Ovary (tissue), 9 donors: Measurements from ENCODE around the gene TEP1. TPM values are rescaled to one million over a fixed set of nuclear protein-coding genes. Genes with fewer than 3 reads are reported as not detected.

Experiments used
- DNase-seq, 5 donors: peaks; one replicate each; pipeline ENCODE4 v3.0.0-alpha.2; 2019 to 2020
- H3K27ac ChIP-seq, 2 donors: fragments of 200-600 bp; one replicate each; pipeline versions ENCODE4 v1.5.1 to v1.8.0; 2019 to 2022
- H3K27me3 ChIP-seq: fragments of 200-600 bp; one replicate; pipeline ENCODE4 v1.8.0; 2022
- H3K36me3 ChIP-seq: fragments of 200-600 bp; sonication (generic); one replicate; pipeline ENCODE4 v1.5.1; 2019
- H3K4me1 ChIP-seq: one replicate; pipeline ENCODE4 v1.8.1; 2013; ENCODE audit warnings: mild to moderate bottlenecking, moderate library complexity; ENCODE audit not compliant: insufficient read depth
- H3K4me3 ChIP-seq: fragments of 200-600 bp; sonication (generic); one replicate; pipeline ENCODE4 v1.5.1; 2017
- H3K9me3 ChIP-seq, 2 donors: fragments of 200-600 bp in 1 of 2; sonication (generic) in 1 of 2; one replicate each; pipeline versions ENCODE4 v1.5.1 to v1.8.1; 2013 to 2019; ENCODE audit warnings: mild to moderate bottlenecking in 1 of 2, moderate library complexity in 1 of 2
- EP300 ChIP-seq: sonication (generic); formaldehyde crosslinking; IDR thresholded peaks from one replicate; pipeline ENCODE4 v1.6.1; 2017; ENCODE audit warnings: antibody characterized with exemption
- POLR2A ChIP-seq: fragments of 450-650 bp; IDR thresholded peaks from one replicate; pipeline ENCODE4 v1.6.1; 2017; ENCODE audit warnings: antibody characterized with exemption, mild to moderate bottlenecking, moderate library complexity
- WGBS, 3 donors: extraction: QIAGEN DNeasy Blood & Tissue Kit in 1 of 3; methylation state at CpG; one replicate each; pipeline versions ENCODE4 v1.1.5 to v1.1.7; 2013 to 2017; 5-methylcytosine and 5-hydroxymethylcytosine counted together
- intact Hi-C, 4 donors: fragments of 100-400 bp; cut with DNase I; formaldehyde crosslinking; loops; one replicate each; pipeline versions ENCODE4 v1.11.0 to v1.15.1; 2022 to 2023
- polyA plus RNA-seq, 2 donors: library from polyadenylated mRNA; stranded (reverse); fragments of 200-250 nt in 1 of 2; fragments of 350-450 nt in 1 of 2; fragmentation: Illumina TruSeq in 1 of 2; extraction: RNeasy Lipid Tissue Mini Kit (QIAGEN cat#74804) in 1 of 2; gene quantifications; one replicate each; pipeline ENCODE4 v1.2.3, GENCODE V29; 2013 to 2014
- total RNA-seq, 7 donors: library from RNA; depleted of rRNA in 2 of 7; stranded (reverse); fragments of >200 nt in 2 of 7; fragmentation: NEBNext Ultra II Directional in 3 of 7; extraction: Animal tissue kit (Norgen Biotek cat#: 25700) in 3 of 7; gene quantifications; one replicate each; pipeline versions ENCODE4 v1.1.0 to v1.2.4, GENCODE V29; 2016 to 2023
- TF ChIP-seq, protein P1 (sequence below), 3 donors: fragments of 450-650 bp in 2 of 3; fragments of 200-600 bp in 1 of 3; IDR thresholded peaks; one replicate each; pipeline versions ENCODE4 v1.5.1 to v1.8.0; 2016 to 2022; ENCODE audit warnings: antibody characterized with exemption in 3 of 3, mild to moderate bottlenecking in 1 of 3
- donor health status: DM: no; HTN: no; CAD: no; lungs with moderate emphysema.
- donor health status: DM: no; HTN: no; CAD: no.
- donor health status: Bipolar disorder and iron deficiency.
- donor health status: DM: yes; HTN: yes; CAD: no.
- donor health status: DM: no; HTN: no; CAD: no.
- donor health status: DM: yes; HTN: yes; CAD: no.

The TEP1 gene
- total and polyA plus RNA-seq, 9 donors = 8.2 to 29.1 (median 18.2) TPM

DNA sequence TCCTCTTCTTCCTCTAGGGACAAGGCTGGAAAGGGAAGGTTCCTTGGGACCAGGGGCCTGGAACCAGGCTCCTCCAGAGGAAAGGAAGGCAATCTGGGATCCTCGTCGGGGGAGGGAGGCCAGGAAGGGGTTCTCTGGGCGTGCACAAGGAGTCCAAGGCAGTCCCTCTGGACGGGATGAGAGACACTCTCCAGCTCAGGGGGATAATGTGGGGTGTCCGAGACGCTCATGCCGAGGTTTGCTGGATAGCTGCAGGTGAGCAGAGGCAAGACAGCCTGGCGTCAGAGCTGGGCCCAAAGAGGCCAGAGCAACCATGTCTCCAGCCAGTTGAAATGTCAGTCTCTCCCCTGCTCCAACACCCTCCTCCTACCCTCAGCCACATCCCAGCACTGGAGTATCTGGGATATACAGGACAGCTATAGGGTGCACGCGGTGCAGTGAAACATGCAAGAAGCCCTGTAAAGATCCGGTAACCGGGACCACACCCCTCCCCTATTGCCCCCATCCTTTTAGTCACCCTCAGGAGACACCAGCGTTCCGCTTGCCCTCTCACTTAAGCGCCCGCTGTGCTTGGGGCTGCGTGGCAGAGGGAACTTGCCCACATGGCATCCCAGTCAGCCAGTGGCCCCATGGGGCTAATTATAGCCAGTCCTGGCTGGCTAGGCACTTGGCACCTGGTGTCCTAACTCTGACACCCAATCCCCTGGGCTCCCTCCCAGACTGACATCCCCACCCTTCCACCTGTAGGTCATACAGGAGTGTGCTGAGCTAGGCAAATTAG, 22.5 kb upstream of the TEP1 start, which contains the start of gene KLHL33:
KLHL33 (minus strand) TSS at position 585 of the 781 bp plus-strand sequence; CDS start at position 230, 355 bp downstream.
- no peak for TF ChIP-seq POLR2A
- no peak for TF ChIP-seq EP300
- TF ChIP-seq, protein P1, sequence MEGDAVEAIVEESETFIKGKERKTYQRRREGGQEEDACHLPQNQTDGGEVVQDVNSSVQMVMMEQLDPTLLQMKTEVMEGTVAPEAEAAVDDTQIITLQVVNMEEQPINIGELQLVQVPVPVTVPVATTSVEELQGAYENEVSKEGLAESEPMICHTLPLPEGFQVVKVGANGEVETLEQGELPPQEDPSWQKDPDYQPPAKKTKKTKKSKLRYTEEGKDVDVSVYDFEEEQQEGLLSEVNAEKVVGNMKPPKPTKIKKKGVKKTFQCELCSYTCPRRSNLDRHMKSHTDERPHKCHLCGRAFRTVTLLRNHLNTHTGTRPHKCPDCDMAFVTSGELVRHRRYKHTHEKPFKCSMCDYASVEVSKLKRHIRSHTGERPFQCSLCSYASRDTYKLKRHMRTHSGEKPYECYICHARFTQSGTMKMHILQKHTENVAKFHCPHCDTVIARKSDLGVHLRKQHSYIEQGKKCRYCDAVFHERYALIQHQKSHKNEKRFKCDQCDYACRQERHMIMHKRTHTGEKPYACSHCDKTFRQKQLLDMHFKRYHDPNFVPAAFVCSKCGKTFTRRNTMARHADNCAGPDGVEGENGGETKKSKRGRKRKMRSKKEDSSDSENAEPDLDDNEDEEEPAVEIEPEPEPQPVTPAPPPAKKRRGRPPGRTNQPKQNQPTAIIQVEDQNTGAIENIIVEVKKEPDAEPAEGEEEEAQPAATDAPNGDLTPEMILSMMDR (IDR thresholded peaks at IDR 0.05) = no peak
- intact Hi-C loops = no loop called here
- Histone ChIP-seq H3K36me3 (no peaks in the 10 kb centered on the region), H3K4me1 (peaks cover 2% of the 10 kb centered on the region), H3K27ac (peak within 1 kb of the TSS; percentile 66 to 87), H3K27me3 (no peaks in the 10 kb centered on the region), H3K4me3 (peak within 1 kb of the TSS; percentile 30), H3K9me3 (no peaks in the 10 kb centered on the region)
- 70 to 76% (median 72%) methylated on average over 17 of the region's 17 CpGs for WGBS, 3 donors
- no peak for DNase-seq

DNA sequence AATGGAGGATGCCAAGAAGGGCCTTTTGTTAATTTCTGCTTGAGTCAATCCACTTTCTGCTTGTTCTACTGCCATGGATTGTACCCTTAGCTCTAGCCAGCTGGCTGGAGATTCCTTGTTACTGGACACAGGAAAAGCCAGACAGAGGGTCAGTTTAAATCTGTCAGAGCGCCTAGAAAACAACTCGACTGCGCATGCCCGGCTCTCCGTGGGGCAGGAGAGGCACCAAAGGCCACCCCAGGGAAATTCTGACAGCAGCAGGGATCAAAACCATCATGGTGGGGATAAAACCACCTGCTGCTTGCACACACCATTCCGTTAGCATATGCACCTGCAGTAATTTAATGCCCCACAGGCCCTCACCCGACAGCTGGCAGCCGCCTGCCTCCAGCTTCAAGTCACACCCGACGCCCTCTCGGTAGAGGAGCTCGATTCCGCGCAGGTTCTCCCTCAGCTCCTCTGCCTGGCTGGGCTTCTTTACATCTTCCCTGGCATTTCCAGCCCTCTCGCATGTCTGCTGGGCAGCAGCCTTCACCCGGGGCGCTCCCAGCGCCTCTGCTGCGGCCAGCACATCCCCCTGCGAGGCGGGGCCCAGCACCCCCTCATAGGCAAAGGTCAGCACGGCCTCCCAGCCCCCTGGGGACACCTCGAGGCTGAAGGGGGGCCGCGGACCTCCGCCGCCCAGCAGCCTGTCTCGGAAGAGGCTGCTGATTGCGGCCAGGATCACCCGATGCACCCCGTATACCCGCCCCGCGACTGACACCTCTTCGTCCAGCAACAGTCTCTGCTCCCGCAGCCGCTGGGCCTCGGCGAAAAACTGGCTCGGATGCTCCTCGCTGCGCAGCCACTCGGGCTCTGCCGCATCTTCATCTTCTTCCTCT, 21.6 kb upstream of the TEP1 start:
- Histone ChIP-seq H3K27me3 (no peaks in the 10 kb centered on the region), H3K9me3 (no peaks in the 10 kb centered on the region), H3K4me1 (peaks cover 5% of the 10 kb centered on the region), H3K4me3 (peak overlapping the region; percentile 30), H3K27ac (peak overlapping the region; percentile 66 to 87), H3K36me3 (no peaks in the 10 kb centered on the region)
- intact Hi-C loops = no loop called here
- 8 to 15% (median 9%) methylated on average over 34 to 44 of the region's 44 CpGs for WGBS, 3 donors
- TF ChIP-seq, protein P1 (IDR thresholded peaks at IDR 0.05) = no peak
- TF ChIP-seq POLR2A = no peak
- TF ChIP-seq EP300 = no peak
- DNase-seq = peak; percentile 65 to 85 (median 83)

GRCh38 chr14:20429801-20430669, 16.7 kb upstream of the TEP1 start:
- 60 to 67% (median 66%) methylated on average over 30 of the region's 30 CpGs for WGBS, 3 donors
- H3K4me3 ChIP-seq = no peak overlapping the region
- intact Hi-C loops = no loop called here
- H3K27me3 ChIP-seq = no peaks in the 10 kb centered on the region
- no peak overlapping the region for H3K27ac ChIP-seq
- H3K9me3 ChIP-seq = no peaks in the 10 kb centered on the region
- peaks cover 6% of the 10 kb centered on the region for H3K4me1 ChIP-seq
- peak in 3 of 5 donors; percentile 14 to 56 (median 37) for DNase-seq
- H3K36me3 ChIP-seq = no peaks in the 10 kb centered on the region
- TF ChIP-seq EP300 (no peak), POLR2A (no peak)
- TF ChIP-seq, protein P1 (IDR thresholded peaks at IDR 0.05) = no peak

GRCh38 chr14:20428802-20429201, 15.5 kb upstream of the TEP1 start:
- H3K4me1 ChIP-seq = peaks cover 3% of the 10 kb centered on the region
- 47 to 59% (median 54%) methylated on average over 5 of the region's 5 CpGs for WGBS, 3 donors

More at GRCh38 chr14:20428802-20429201, 15.5 kb upstream of the TEP1 start:
- intact Hi-C loops = no loop called here
- Histone ChIP-seq H3K9me3 (no peaks in the 10 kb centered on the region), H3K27me3 (no peaks in the 10 kb centered on the region), H3K27ac (no peak overlapping the region), H3K36me3 (no peaks in the 10 kb centered on the region), H3K4me3 (no peak overlapping the region)
- no peak for DNase-seq
- TF ChIP-seq EP300 = no peak
- TF ChIP-seq, protein P1 (IDR thresholded peaks at IDR 0.05) = no peak
- TF ChIP-seq POLR2A = no peak
